ENCODE results near the gene MYL1.

The MYL1 gene

DNA sequence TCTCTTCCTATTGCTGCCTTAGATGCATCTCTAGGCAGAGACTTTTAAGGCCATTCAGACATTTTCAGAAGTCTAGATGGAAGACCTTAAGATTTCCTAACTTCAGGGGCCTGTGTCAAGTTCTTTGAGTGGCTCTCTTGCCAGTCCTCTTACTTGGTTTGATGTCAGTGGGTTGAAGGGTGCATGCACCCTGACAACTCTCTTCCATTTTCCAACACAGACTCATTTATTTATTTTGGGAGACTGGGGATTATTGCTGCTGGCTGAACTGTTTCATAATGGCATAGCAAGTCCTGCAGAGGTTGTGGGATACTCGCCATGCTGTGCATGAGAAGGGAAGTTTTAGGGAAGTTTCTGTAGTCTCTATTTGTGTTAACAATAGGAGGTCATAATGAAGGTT lies 50.7 kb downstream of the MYL1 start:
- DNase-seq, result no peak

DNA sequence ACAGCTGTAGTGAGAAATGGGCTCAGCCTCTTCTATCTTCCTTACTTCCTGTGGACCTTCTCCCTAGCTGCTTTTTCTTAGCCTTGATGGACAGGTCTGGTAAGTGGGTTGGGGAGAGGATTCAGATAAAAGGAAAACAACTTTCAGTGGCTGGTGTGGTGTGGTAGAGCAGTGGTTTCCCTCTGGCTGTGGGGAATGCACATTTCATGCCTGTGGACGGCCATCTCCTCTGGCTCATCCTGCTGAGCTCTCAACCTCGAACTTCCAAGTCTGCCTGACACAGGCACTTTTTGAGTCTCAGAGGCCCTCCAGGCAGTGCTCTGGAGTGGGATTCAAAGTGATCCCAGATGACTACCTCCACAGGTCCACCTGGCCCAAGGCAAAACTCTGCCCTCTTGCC lies 51.1 kb downstream of the MYL1 start:
- DNase-seq, result no peak

DNA sequence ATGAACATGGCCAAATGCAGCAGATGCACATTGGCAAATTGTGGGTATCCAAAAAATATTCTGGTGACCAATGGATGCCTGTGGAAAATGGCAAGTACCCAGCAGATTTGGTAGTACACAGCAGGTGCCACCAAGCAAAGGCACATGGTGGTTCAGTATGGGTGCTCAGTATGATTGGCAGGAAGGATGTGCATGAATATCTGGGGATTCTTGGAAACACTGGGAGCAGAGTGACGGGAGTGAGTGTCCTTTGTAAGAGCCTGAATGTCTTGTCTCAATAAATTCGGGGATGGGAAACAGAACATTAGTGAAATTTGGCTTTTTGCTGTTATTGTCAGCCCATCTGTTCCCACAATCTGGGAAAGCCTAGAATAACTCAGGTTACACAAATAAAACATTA lies 52.9 kb downstream of the MYL1 start:
- no peak for DNase-seq

DNA sequence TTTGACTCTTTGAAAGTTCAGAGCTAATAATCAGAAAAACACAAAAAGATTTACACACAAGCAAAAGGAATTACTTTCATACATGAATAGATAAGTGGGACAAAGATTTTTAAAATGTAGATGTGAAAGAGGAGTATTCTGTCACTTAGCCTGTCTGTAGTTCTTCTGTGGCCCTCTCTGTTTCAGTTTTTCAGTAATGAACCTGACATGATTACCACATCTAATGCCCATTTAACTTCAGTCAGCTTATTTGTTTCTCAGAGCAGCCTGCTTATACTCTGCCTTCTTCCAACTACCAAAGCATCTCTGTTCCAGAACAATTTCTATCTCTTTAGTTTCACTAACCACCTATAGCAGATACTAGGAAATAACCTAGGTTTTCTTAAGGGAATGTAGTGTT lies 55.3 kb downstream of the MYL1 start:
- no peak for DNase-seq

DNA sequence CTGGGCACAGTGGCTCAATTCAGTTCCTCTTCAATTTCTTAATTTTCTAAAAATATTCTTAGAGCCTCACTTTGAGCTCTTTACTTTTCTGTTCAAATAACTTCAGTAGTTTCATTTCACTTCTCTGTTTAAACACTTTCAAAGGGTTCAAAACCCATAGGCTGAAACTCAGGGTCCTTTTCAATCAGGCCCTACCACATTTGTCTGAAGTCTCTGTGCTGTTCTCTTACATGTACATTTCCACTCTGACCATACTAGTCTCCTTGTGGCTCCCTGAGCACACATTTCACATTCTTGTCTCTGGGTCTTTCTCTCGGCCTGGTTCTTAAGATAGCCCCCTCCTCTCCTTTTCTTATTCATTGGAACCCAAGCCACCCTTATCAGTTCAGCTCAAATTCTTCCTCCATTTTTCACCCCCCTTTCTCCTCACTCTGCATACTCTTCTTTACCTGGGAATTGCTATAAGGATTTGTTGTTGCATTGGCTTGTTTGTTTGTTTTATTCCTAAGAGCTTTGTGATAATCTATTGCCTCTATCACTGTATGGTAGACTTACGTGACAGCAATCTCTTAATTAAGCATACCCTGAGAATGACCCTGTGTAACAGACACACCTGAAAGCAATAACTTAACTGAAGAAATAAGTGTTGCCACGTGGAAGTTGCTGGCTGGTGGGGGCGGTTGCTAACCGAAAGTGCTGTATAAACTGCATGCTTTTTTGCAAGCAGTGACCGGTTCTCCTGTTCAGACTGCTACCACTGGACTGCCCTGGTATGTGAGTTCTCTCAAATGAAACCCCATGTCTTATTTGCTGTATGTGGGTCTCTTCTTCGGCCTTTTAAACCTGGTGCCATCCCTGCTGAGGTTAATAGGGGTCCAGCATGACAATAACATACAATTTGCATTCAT lies 62.0 kb downstream of the MYL1 start:
- no peak for DNase-seq

DNA sequence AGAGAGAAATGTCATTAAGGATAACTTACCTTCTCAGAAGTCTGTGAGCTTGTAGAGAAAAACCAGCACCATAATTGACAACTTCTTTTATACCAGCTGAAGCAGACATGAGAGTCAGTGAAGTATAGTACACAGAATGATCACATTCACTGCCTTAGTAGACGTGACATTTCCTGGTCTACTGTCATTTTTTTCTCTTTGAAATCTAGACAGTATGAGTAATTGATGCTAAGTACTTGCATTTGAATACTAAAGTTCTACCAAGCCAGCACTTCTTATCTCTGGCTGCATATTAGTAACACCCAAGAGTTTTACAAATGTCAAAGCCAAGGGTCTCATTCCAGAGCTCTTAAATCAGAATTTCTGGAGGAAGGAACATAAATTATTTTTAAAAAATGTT lies 64.4 kb downstream of the MYL1 start:
- peak; percentile 1 for DNase-seq

All from NCI-H226 (cell line).